ENCODE measurements around the gene CA10.
A peak's percentile ranks its signal among the peaks of the same experiment; 100 is the strongest.

Gene CA10

GRCh38 chr17:51955245-51955644 is 203.3 kb downstream of the CA10 start:
- no peak for TF ChIP-seq CTCF (IDR thresholded peaks at IDR 0.05; ENCODE audit: unreplicated experiment in 3 of 3)
- H3K27ac Mint-ChIP-seq, result no peak overlapping the region
- no peak overlapping the region for H3K4me3 Mint-ChIP-seq
- H3K9me3 Mint-ChIP-seq, result peaks cover 7% of the 10 kb centered on the region
- peaks cover 4% of the 10 kb centered on the region for H3K27me3 Mint-ChIP-seq (ENCODE audit: low read depth)
- H3K4me1 Mint-ChIP-seq, result peaks cover 47% of the 10 kb centered on the region
- H3K36me3 Mint-ChIP-seq (ENCODE audit: low read depth), result no peaks in the 10 kb centered on the region

GRCh38 chr17:51954232-51954765 is 204.2 kb downstream of the CA10 start:
- no peak overlapping the region for H3K4me3 Mint-ChIP-seq
- peaks cover 7% of the 10 kb centered on the region for H3K9me3 Mint-ChIP-seq
- no peak for TF ChIP-seq CTCF (IDR thresholded peaks at IDR 0.05; ENCODE audit: unreplicated experiment in 3 of 3)
- H3K27me3 Mint-ChIP-seq (ENCODE audit: low read depth), result peaks cover 4% of the 10 kb centered on the region
- peaks cover 54% of the 10 kb centered on the region for H3K4me1 Mint-ChIP-seq
- H3K36me3 Mint-ChIP-seq (ENCODE audit: low read depth), result no peaks in the 10 kb centered on the region
- H3K27ac Mint-ChIP-seq, result no peak overlapping the region

- Mint-ChIP-seq H3K27ac (no peak overlapping the region), H3K27me3 (ENCODE audit: low read depth) (peaks cover 5% of the 10 kb centered on the region), H3K36me3 (ENCODE audit: low read depth) (no peaks in the 10 kb centered on the region), H3K9me3 (peaks cover 7% of the 10 kb centered on the region), H3K4me1 (peaks cover 67% of the 10 kb centered on the region), H3K4me3 (no peak overlapping the region)
- TF ChIP-seq CTCF (IDR thresholded peaks at IDR 0.05; ENCODE audit: unreplicated experiment in 3 of 3), result no peak
These were observed 206.8 kb downstream of the CA10 start for GRCh38 chr17:51951741-51952140.

GRCh38 chr17:51948128-51948527 is 210.4 kb downstream of the CA10 start:
- no peak overlapping the region for H3K4me3 Mint-ChIP-seq
- no peak for TF ChIP-seq CTCF (IDR thresholded peaks at IDR 0.05; ENCODE audit: unreplicated experiment in 3 of 3)
- peak overlapping the region in 2 of 3 experiments; percentile 50 to 72 for H3K27ac Mint-ChIP-seq
- peaks cover 10% of the 10 kb centered on the region for H3K27me3 Mint-ChIP-seq (ENCODE audit: low read depth)
- no peaks in the 10 kb centered on the region for H3K36me3 Mint-ChIP-seq (ENCODE audit: low read depth)
- H3K9me3 Mint-ChIP-seq, result peaks cover 4% of the 10 kb centered on the region
- H3K4me1 Mint-ChIP-seq, result peaks cover 64% of the 10 kb centered on the region

- H3K9me3 Mint-ChIP-seq, result peaks cover 3% of the 10 kb centered on the region
- H3K36me3 Mint-ChIP-seq (ENCODE audit: low read depth), result no peaks in the 10 kb centered on the region
- H3K4me1 Mint-ChIP-seq, result peaks cover 64% of the 10 kb centered on the region
- H3K4me3 Mint-ChIP-seq, result no peak overlapping the region
- peak overlapping the region; percentile 54 to 72 (median 66) for H3K27ac Mint-ChIP-seq
- H3K27me3 Mint-ChIP-seq (ENCODE audit: low read depth), result peaks cover 9% of the 10 kb centered on the region
- no peak for TF ChIP-seq CTCF (IDR thresholded peaks at IDR 0.05; ENCODE audit: unreplicated experiment in 3 of 3)
These were observed 211.3 kb downstream of the CA10 start for GRCh38 chr17:51947160-51947735.

- no peaks in the 10 kb centered on the region for H3K9me3 Mint-ChIP-seq
- peaks cover 55% of the 10 kb centered on the region for H3K4me1 Mint-ChIP-seq
- H3K27ac Mint-ChIP-seq, result peak overlapping the region in 2 of 3 experiments; percentile 26 to 72
- no peak for TF ChIP-seq CTCF (IDR thresholded peaks at IDR 0.05; ENCODE audit: unreplicated experiment in 3 of 3)
- no peak overlapping the region for H3K4me3 Mint-ChIP-seq
- H3K36me3 Mint-ChIP-seq (ENCODE audit: low read depth), result no peaks in the 10 kb centered on the region
- H3K27me3 Mint-ChIP-seq (ENCODE audit: low read depth), result peaks cover 6% of the 10 kb centered on the region
These were observed 212.2 kb downstream of the CA10 start for GRCh38 chr17:51946311-51946710.
